Endothelial cell of umbilical vein (primary cell): Measurements from ENCODE around the gene GPR61. TPM values are rescaled to one million over a fixed set of nuclear protein-coding genes. Genes with fewer than 3 reads are reported as not detected.

Experiments
- BruUV-seq: library from RNA; stranded (reverse); fragments of 400-500 nt; replicated peaks from 2 replicates; lab custom pipeline; 2021; lab: Mats Ljungman, UMichigan
- CTCF ChIA-PET: fragments of 300-600, 350-600 bp; sonication (Branson Sonifier 250); formaldehyde crosslinking; loops from one replicate; lab custom pipeline; 2021; ENCODE audit warnings: antibody characterized with exemption, inconsistent platforms; lab: Charles Lee
- POLR2A ChIA-PET: fragments of 300-600, 350-600 bp; sonication (Branson Sonifier 250); formaldehyde crosslinking; loops from one replicate; lab custom pipeline; 2021; ENCODE audit warnings: antibody characterized with exemption, inconsistent platforms; lab: Charles Lee
- DNase-seq: peaks from one replicate; pipeline ENCODE4 v3.0.0-alpha.2; 2011; ENCODE audit warnings: low read depth, low spot score
- FAIRE-seq: peaks from 2 replicates; lab custom pipeline; 2011; peaks lifted over from hg19 to GRCh38; lab: Jason Lieb, UNC
- H2AFZ ChIP-seq: 2 replicates; pipeline ENCODE4 v1.6.0; 2012; ENCODE audit warnings: low read depth, low read length, control low read depth, inconsistent platforms
- H3K27ac ChIP-seq: 2 replicates; pipeline ENCODE4 v1.5.1; 2011; ENCODE audit warnings: low read depth, mild to moderate bottlenecking, control low read depth, low read length, moderate library complexity; ENCODE audit not compliant: insufficient read depth
- H3K27me3 ChIP-seq, 2 experiments: 2 replicates each; pipeline versions ENCODE4 v1.6.0 to v1.6.1; 2011; ENCODE audit warnings: low read length in 2 of 2, mixed read lengths in 1 of 2; ENCODE audit not compliant: control insufficient read depth in 2 of 2, insufficient read depth in 2 of 2
- H3K36me3 ChIP-seq, 2 experiments: 2 replicates in 1 of 2; 3 replicates in 1 of 2; pipeline ENCODE4 v1.5.1; 2011; ENCODE audit warnings: low read length in 2 of 2, mild to moderate bottlenecking in 1 of 2, moderate library complexity in 1 of 2; ENCODE audit not compliant: control insufficient read depth in 2 of 2, insufficient read depth in 2 of 2; ENCODE audit errors: extremely low read depth in 1 of 2
- H3K4me1 ChIP-seq: 3 replicates; pipeline ENCODE4 v1.5.1; 2011; ENCODE audit warnings: mild to moderate bottlenecking, low read length; ENCODE audit not compliant: control insufficient read depth, insufficient read depth; ENCODE audit errors: extremely low read depth
- H3K4me2 ChIP-seq: 2 replicates; pipeline ENCODE4 v1.6.1; 2011; ENCODE audit warnings: low read length, control low read depth, mixed read lengths; ENCODE audit not compliant: insufficient read depth
- H3K4me3 ChIP-seq, 3 experiments: fragments of 200-600 bp in 1 of 3; sonication (generic), shearing (Covaris generic) in 1 of 3; replicated peaks in 1 of 3; 2 replicates each; pipeline ENCODE4 v1.5.1; 2011 to 2016; ENCODE audit warnings: control low read depth in 3 of 3, low read length in 3 of 3, mild to moderate bottlenecking in 2 of 3, inconsistent platforms in 1 of 3, low read depth in 1 of 3, moderate library complexity in 1 of 3; ENCODE audit not compliant: insufficient read depth in 1 of 3
- H3K79me2 ChIP-seq: 2 replicates; pipeline ENCODE4 v1.6.0; 2012; ENCODE audit warnings: low read length, inconsistent platforms; ENCODE audit not compliant: control insufficient read depth, insufficient read depth
- H3K9ac ChIP-seq: replicated peaks from 2 replicates; pipeline ENCODE3; 2011; ENCODE audit warnings: low read length, control low read depth; ENCODE audit not compliant: insufficient read depth; ENCODE audit errors: extremely low read depth
- H3K9me1 ChIP-seq: replicated peaks from 3 replicates; pipeline ENCODE4 v1.6.0; 2011; ENCODE audit warnings: mild to moderate bottlenecking, low read length; ENCODE audit not compliant: control insufficient read depth, insufficient read depth; ENCODE audit errors: extremely low read depth
- H3K9me3 ChIP-seq: replicated peaks from 2 replicates; pipeline ENCODE4 v1.5.1; 2012; ENCODE audit warnings: low read length, inconsistent platforms; ENCODE audit not compliant: control insufficient read depth, insufficient read depth
- H4K20me1 ChIP-seq: replicated peaks from 2 replicates; pipeline ENCODE3; 2011; ENCODE audit warnings: mild to moderate bottlenecking, low read length; ENCODE audit not compliant: control insufficient read depth, insufficient read depth; ENCODE audit errors: extremely low read depth
- GATA2 ChIP-seq: IDR thresholded peaks from 2 replicates; pipeline ENCODE4 v1.7.0; 2011; ENCODE audit warnings: low read depth, mild to moderate bottlenecking, moderate library complexity, mixed read lengths, low read length; ENCODE audit not compliant: insufficient read length, insufficient read depth
- MYC ChIP-seq: IDR thresholded peaks from one replicate; pipeline ENCODE4 v1.6.1; 2011; ENCODE audit warnings: mild to moderate bottlenecking, low read depth, low read length
- dilution Hi-C: fragments of 300-500 bp; cut with MboI; formaldehyde crosslinking; loops from one replicate; pipeline ENCODE4 v1.15.0; 2019; ENCODE audit warnings: low sequenced_read_pairs; ENCODE audit not compliant: extremely low pct_ligation_motif_present
- intact Hi-C: fragments of 100-400 bp; cut with micrococcal nuclease; formaldehyde crosslinking; loops from one replicate; pipeline ENCODE4 v1.10.0; 2022
- polyA plus RNA-seq, 4 experiments: library from polyadenylated mRNA; depleted of rRNA in 3 of 4; stranded (reverse) in 3 of 4; unstranded in 1 of 4; fragments of >200 nt; gene quantifications; 2 replicates each; pipeline versions ENCODE4 v1.2.1 to v1.2.3, GENCODE V29; 2011 to 2012; ENCODE audit warnings: missing spikeins in 1 of 4
- total RNA-seq: library from RNA; stranded (reverse); gene quantifications from 2 replicates; pipeline ENCODE4 v1.2.3, GENCODE V29; 2021

Gene GPR61
- total and polyA plus RNA-seq, 2 donors (not counting 3 experiments of a cell fraction or from before 2014, with no cell fraction given), result not detected

DNA sequence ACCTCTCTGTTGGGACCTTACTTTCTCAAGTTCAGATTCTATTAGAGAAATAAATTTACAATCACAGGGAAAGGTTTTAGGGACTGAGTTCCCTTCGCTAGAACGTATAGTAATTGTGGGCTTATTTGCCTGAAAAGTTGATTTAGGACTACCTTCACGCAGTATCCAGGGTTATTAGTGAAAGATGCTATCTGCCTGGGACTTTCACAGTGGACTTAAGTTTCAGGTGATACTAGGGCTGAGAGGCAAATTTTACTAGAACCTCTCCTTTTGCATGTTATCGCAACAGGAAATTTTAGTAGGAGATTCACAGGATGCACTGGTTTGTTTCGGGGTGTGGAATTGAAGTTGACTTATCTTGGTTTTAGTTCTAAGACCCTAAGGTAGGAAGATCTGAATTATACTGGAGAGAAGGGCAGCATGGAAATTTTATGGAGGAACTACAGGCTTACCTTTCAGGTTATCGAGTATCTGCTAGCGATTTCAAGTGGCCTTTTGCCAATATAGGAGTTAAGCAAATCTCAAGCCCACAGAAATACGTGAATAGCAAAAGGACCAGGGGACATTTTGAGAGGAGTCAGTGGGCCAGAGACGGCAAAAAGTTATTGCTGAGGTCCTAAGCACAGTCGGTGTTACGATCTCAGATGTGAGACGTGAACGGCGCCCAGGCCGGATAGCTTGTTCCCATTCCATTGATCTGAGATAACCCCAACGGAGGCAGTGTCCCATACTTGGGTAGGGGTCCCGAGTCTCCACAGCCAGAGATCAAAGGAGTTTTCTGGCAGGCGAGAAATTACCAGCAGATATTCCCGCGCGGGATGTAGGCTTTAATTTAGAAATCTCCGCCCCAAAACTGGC lies 8.0 kb downstream of the GPR61 start:
- Histone ChIP-seq H3K9me3 (no peaks in the 10 kb centered on the region), H3K4me1 (peaks cover 29% of the 10 kb centered on the region), H3K4me3 (peak overlapping the region; percentile 75 to 98 (median 96)), H3K9ac (peak overlapping the region; percentile 97), H3K36me3 (no peaks in the 10 kb centered on the region), H2AFZ (peak overlapping the region; percentile 2), H3K27ac (peak overlapping the region; percentile 87), H3K27me3 (peaks cover 0 to 2% of the 10 kb centered on the region in 2 experiments), H3K79me2 (peaks cover 51% of the 10 kb centered on the region), H3K4me2 (peak overlapping the region; percentile 95), H3K9me1 (peaks cover 2% of the 10 kb centered on the region), H4K20me1 (peaks cover 4% of the 10 kb centered on the region)
- dilution Hi-C loops, result no loop called here
- DNase-seq, result peak; percentile 51
- intact Hi-C loops, result loop anchor here (1.0 to 10.0 kb wide), 4 partner anchors 34 to 437 kb away; partner anchors contain the start of gene AHCYL1
- ChIA-PET CTCF (interaction anchor here (1.0 to 4.9 kb wide), 17 partner anchors 15 to 437 kb away, joined by 3 to 565 read pairs (median 11); partner anchors contain the start of genes AHCYL1, AMPD2, GNAT2 and GSTM1), POLR2A (interaction anchor here (1.2 to 2.1 kb wide), 5 partner anchors 12 to 93 kb away, joined by 3 to 12 read pairs (median 7); no protein-coding TSS in a partner anchor)
- TF ChIP-seq GATA2, result peak; percentile 6
- TF ChIP-seq MYC, result no peak
- FAIRE-seq, result no peak
- BruUV-seq, result TSS peak; percentile 91
